Endothelial cell (in vitro differentiated cells): Measurements from ENCODE around the gene PIP5KL1. TPM values are rescaled to one million over a fixed set of nuclear protein-coding genes. Genes with fewer than 3 reads are reported as not detected.
A peak's percentile ranks its signal among the peaks of the same experiment; 100 is the strongest.

Source experiments
- DNase-seq: peaks from one replicate; pipeline ENCODE4 v3.0.0; 2021; ENCODE audit warnings: low spot score
- H3K27ac Mint-ChIP-seq: one replicate; pipeline ENCODE4 v1.8.0; 2021; ENCODE audit warnings: mixed read lengths, inconsistent platforms; ENCODE audit not compliant: unreplicated experiment
- H3K27me3 Mint-ChIP-seq: one replicate; pipeline ENCODE4 v1.8.0; 2021; ENCODE audit warnings: mild to moderate bottlenecking, moderate library complexity, mixed read lengths, inconsistent platforms; ENCODE audit not compliant: unreplicated experiment
- H3K36me3 Mint-ChIP-seq: one replicate; pipeline ENCODE4 v1.8.0; 2021; ENCODE audit warnings: mild to moderate bottlenecking, low read depth, mixed read lengths, inconsistent platforms; ENCODE audit not compliant: unreplicated experiment
- H3K4me1 Mint-ChIP-seq: one replicate; pipeline ENCODE4 v1.8.0; 2021; ENCODE audit warnings: mild to moderate bottlenecking, mixed read lengths, inconsistent platforms; ENCODE audit not compliant: unreplicated experiment
- H3K4me3 Mint-ChIP-seq: one replicate; pipeline ENCODE4 v1.8.0; 2021; ENCODE audit warnings: mild to moderate bottlenecking, mixed read lengths, inconsistent platforms; ENCODE audit not compliant: unreplicated experiment
- H3K9me3 Mint-ChIP-seq: one replicate; pipeline ENCODE4 v1.8.0; 2021; ENCODE audit warnings: mixed read lengths, inconsistent platforms; ENCODE audit not compliant: unreplicated experiment
- CTCF ChIP-seq: fragments of 200-600 bp; sonication (generic); IDR thresholded peaks from one replicate; pipeline ENCODE4 v1.5.0; 2021; ENCODE audit warnings: antibody characterized with exemption; ENCODE audit not compliant: unreplicated experiment
- total RNA-seq: library from RNA; stranded (reverse); fragmentation: NEBNext Ultra II Directional; extraction: Animal tissue kit (Norgen Biotek cat#: 25700); gene quantifications from one replicate; pipeline ENCODE4 v1.2.1, GENCODE V29; 2021; ENCODE audit not compliant: unreplicated experiment

PIP5KL1 gene
- total RNA-seq, 1 donor from 2014 or later, result 2.4 TPM

- H3K27me3 Mint-ChIP-seq, result peaks cover 10% of the 10 kb centered on the region
- H3K36me3 Mint-ChIP-seq, result peaks cover 13% of the 10 kb centered on the region
- no peak for TF ChIP-seq CTCF
- no peak overlapping the region for H3K4me3 Mint-ChIP-seq
- no peak for DNase-seq
- peaks cover 23% of the 10 kb centered on the region for H3K4me1 Mint-ChIP-seq
- H3K9me3 Mint-ChIP-seq, result no peaks in the 10 kb centered on the region
- no peak overlapping the region for H3K27ac Mint-ChIP-seq
These were observed 22.0 kb downstream of the PIP5KL1 start for GRCh38 chr9:127908660-127908926.

GRCh38 chr9:127907867-127908659, 22.5 kb downstream of the PIP5KL1 start:
- Mint-ChIP-seq H3K4me1 (peaks cover 27% of the 10 kb centered on the region), H3K27ac (no peak overlapping the region), H3K27me3 (peaks cover 8% of the 10 kb centered on the region), H3K9me3 (no peaks in the 10 kb centered on the region), H3K4me3 (no peak overlapping the region), H3K36me3 (peaks cover 13% of the 10 kb centered on the region)
- DNase-seq, result no peak
- TF ChIP-seq CTCF, result no peak

GRCh38 chr9:127905788-127906191, 24.8 kb downstream of the PIP5KL1 start:
- H3K27me3 Mint-ChIP-seq, result peaks cover 7% of the 10 kb centered on the region
- no peak for TF ChIP-seq CTCF
- H3K4me1 Mint-ChIP-seq, result peaks cover 27% of the 10 kb centered on the region

GRCh38 chr9:127905004-127905728, 25.4 kb downstream of the PIP5KL1 start:
- no peaks in the 10 kb centered on the region for H3K36me3 Mint-ChIP-seq
- H3K27ac Mint-ChIP-seq, result no peak overlapping the region
- TF ChIP-seq CTCF, result no peak
- no peaks in the 10 kb centered on the region for H3K9me3 Mint-ChIP-seq
- no peak overlapping the region for H3K4me3 Mint-ChIP-seq
- no peak for DNase-seq
- H3K27me3 Mint-ChIP-seq, result peaks cover 7% of the 10 kb centered on the region
- peaks cover 24% of the 10 kb centered on the region for H3K4me1 Mint-ChIP-seq

More at GRCh38 chr9:127905788-127906191, 24.8 kb downstream of the PIP5KL1 start:
- H3K9me3 Mint-ChIP-seq, result no peaks in the 10 kb centered on the region
- no peak overlapping the region for H3K4me3 Mint-ChIP-seq
- H3K36me3 Mint-ChIP-seq, result peaks cover 3% of the 10 kb centered on the region
- DNase-seq, result no peak
- H3K27ac Mint-ChIP-seq, result no peak overlapping the region

DNA sequence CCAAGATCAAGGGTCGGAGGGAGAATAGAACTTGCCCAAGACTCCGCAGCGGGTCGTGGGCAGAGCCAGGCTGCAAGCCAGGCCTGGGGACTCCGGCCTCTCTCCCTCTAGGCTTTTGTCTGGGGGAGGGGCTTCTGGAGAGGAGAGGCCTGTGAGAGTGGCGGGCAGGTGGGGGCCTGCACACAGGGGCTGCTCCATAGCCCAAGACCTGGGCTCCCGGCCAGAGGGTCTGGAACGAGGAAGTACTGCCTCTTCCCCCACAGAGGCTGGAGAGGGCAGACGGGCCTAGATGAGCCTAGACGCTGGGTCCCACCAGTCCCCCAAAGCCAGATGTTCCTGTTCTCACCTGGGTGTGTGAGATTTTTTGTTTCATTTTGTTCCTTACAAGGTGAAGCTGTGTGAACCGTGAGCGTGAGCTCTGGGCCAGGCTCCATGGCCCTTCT, 26.0 kb downstream of the PIP5KL1 start:
- Mint-ChIP-seq H3K4me3 (no peak overlapping the region), H3K27me3 (peaks cover 7% of the 10 kb centered on the region), H3K4me1 (peaks cover 29% of the 10 kb centered on the region), H3K9me3 (no peaks in the 10 kb centered on the region), H3K36me3 (no peaks in the 10 kb centered on the region), H3K27ac (peak overlapping the region; percentile 76)
- DNase-seq, result no peak
- TF ChIP-seq CTCF, result no peak
